HG02970 (cell line): ENCODE data around the gene TBCD.

Source experiments
- ATAC-seq: cut with Tn5 transposase; IDR thresholded peaks from one replicate; pipeline ENCODE4 v1.9.1; 2021; ENCODE audit warnings: mild to moderate bottlenecking, moderate library complexity, moderate number of reproducible peaks; ENCODE audit not compliant: unreplicated experiment, low FRiP score

The TBCD gene

GRCh38 chr17:82751571-82752370 lies at the start of gene TBCD:
Gene TBCD (plus strand): TSS chr17:82752065. CDS start chr17:82752194, 129 bp downstream.
- peak; percentile 68 for ATAC-seq

- no peak for ATAC-seq
These were observed 49.5 kb upstream of the TBCD start for GRCh38 chr17:82702231-82702927.

DNA sequence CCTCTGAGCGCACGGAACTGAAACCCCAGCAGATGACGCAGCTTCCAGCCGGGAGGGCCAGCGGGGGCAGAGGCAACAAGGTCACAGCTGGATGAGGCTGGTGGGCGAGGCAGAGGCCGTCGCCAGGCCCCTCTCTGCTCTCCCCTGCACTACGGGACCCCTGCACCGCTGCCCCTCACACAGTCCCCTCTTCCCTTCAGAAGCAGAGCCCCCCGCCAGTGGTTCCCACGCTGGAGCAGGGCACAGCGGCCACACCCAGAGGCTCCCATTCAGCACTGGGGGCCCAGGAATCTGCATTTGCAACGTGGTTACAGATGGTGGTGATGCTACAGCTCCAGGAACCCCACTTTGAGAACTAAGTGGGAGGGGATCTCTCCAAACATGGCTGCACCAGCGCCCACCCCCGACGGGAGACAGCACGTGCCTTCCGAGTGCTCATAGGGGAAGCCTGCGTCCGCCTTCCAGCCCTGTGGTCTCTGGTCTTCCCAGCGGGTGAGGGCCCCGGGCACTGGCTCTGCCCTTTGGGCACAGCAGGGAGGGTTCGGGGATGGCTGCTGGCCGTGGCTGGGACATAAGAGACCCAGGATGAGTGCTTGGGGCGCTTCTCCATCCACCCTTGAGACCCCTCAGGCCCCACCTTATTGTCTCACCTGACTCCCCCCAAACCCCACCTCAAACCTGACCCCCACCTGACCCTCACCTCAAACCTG lies 48.7 kb upstream of the TBCD start:
- no peak for ATAC-seq

- no peak for ATAC-seq
These were observed 47.7 kb upstream of the TBCD start for GRCh38 chr17:82703935-82704865.

- ATAC-seq, result no peak
These were observed 47.0 kb upstream of the TBCD start for GRCh38 chr17:82704886-82705285.

DNA sequence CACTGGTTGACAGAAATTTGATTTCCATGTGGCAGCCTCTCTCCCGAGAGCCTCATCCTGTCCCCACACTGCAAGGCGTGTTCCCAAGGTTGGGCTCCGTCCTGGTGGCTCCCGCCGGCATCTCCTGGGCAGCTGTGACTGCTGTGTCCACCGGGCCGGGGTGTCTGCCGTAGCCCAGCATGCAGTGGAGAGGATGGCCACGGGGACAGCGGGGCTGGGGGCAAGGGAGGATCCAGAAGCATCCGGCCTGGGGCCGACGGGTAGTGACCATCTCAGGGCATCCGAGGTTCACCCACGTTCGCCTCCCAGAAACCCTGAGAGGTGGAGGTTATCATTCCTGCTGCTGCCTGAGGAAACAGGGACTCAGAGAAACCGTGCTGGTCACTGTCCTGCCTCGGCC lies 46.1 kb upstream of the TBCD start:
- no peak for ATAC-seq

DNA sequence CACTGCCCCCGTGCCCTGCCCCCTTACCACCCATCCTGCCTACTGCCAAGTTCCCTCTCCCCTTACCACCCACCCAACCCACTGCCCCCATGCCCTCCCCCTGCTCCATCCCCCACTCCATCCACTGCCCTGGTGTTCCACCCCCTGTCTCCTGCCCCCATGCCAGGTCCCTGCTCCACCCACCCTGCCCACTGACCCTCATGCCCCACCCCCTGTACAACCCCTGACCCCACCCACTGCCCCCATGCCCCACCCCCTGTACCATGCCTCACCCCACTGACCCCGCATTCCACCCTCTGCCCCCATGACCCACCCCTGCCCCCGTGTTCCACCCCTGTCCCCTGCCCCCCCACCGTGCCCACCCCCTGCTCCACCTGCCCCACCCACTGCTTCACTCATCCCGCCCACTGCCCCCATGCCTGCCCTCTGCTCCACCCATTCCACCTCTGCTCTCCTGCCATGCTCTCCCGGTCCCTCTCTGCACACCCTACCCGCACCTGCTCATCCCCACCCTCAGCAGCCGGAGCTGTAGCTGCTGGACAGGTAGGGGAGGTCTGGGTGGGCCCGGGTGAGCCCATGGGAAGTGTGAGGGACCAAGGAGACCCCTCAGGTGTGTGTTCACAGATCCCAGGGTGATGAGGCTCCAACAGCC lies 42.7 kb upstream of the TBCD start:
- no peak for ATAC-seq

DNA sequence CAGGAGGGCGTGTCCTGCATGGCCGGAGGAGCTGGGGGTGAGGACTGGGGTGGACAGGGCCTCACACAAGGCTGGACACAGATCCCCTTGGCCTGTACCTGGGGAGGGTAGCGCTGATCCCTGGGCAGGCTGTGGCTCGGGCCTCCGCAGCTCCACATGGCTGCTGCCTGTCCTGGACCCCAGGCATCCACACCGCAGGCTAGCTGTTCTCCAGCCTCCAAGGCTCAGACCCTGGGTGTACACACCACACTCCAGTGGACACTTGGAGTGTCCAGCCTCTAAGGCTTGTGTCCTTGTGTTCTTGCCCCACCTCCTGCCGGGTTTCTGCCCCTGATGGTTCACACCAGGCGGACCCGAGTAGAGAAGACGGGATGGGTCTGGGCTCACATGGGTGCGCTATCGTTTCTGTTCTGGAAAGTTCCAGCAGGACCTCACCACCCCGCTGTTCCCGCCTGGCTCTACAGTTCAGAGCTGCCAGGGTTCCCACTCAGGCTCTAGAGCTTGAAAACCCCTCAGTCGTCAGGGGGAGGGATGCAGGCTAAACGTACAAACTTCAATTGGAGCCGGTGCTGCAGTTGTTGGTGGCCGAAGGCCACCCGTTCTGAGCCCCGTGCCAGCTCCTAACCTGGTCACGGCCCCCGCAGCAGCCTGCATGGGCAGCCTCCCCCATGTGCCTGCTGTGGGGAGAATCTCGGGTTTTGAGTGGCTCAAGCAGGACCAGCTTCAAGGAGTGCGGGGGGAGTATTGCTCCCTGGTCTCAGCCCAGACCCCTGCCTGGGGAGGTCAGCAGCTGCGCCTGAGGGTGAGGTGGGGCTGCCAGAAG lies 42.0 kb upstream of the TBCD start:
- ATAC-seq, result no peak

- no peak for ATAC-seq
These were observed 41.2 kb upstream of the TBCD start for GRCh38 chr17:82710499-82711232.

DNA sequence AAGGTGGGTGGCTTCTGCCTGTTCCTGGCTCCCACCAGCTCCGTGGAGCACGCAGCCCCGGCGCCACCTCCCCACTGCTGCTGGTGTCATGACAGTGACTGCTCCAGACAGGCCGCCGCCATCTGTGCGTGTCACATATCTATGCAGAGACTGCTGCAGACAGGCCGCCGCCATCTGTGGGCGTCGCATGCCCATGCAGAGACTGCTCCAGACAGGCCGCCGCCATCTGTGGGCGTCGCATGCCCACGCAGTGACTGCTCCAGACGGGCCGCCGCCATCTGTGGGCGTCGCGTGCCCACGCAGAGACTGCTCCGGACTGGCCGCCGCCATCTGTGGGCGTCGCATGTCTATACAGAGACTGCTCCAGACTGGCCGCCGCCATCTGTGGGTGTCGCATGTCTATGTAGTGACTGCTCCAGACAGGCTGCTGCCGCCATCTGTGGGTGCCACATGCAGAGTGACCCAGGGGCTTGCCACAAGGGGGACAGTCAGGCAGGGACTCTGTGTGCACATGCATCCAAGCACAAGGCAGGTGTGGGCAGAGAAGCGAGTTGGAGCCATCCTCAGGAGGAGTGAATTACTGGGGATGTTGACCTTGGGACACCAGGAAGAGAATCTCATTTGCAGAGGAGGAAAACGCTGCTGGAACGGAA lies 38.7 kb upstream of the TBCD start:
- no peak for ATAC-seq

DNA sequence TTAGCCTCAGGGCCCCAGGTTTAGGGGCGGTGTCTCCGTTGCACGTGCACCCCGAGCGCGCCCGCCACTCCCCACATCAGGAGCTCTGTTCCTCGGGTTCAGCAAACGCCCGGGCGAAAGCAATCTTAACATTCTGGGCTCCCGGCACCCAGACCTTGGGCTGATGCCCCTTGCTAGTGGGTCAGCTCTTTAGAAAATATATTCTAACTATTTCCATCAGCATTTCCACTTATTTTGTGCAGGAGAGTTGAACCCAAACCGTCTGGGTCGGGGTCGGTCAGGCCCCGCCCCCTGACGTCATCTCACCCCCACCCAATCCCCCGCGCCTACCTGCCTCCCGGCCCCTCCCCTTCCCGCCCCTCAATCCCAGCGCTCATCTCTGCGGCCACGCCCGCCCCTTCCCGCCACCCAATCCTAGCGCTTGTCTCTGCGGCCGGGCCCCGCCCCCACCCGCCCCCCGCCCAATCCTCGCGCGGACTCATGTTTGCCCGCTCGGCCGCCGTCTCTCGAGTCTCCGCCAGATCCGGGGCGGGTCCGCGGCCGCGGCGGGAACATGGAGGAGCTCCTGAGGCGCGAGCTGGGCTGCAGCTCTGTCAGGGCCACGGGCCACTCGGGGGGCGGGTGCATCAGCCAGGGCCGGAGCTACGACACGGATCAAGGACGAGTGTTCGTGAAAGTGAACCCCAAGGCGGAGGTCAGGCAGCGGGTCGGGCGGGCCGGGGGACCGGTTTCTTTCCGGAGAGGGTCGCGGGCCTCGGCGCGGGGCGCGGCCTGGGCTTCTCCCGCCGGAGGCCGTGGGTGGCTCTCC lies 35.5 kb upstream of the TBCD start, which contains the start of gene FN3KRP:
Gene FN3KRP, plus strand, starts transcription at position 504 of the 808 bp plus-strand sequence. Its CDS starts 50 bp downstream, at position 554.
- peak; percentile 62 for ATAC-seq

- ATAC-seq, result no peak
These were observed 32.7 kb upstream of the TBCD start for GRCh38 chr17:82718986-82719685.

GRCh38 chr17:82720204-82720603 lies 31.7 kb upstream of the TBCD start:
- ATAC-seq, result no peak

- no peak for ATAC-seq
These were observed 29.4 kb upstream of the TBCD start for GRCh38 chr17:82722341-82723013.

DNA sequence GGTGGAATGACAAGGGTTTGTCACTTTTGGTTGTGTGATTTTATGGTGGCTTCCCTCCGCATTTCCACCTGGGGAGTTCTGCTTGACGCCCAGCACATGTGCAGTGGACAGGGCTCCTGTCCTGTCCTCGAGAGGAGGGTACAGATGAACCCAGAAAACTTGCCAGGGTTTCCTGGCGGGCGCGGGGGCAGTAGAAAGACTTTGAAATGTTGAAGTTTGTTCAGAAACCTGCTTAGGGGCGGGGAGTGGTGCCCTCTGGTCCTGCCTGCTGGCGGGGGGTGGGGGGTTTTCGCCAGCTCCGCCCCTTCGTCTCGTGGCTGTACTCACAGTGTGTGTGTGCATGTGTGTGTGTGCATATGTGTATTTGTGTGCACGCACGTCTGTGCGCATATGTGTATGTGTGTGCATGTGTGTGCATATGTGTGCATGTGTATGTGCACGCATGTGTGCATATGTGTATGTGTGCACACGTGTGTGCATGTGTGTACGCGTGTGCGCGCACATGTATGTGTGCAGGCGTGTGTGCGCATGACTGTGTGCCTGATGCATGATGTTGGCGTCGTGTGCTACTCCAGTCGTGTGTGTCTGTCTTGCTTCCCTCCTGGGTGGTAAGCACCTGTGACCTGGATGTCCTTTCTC lies 28.6 kb upstream of the TBCD start:
- ATAC-seq, result no peak
